Measurements from ENCODE around the gene SPSB4. TPM values are rescaled to one million over a fixed set of nuclear protein-coding genes. Genes with fewer than 3 reads are reported as not detected.
"Not testable (repeated sequence)": the region's sequence is repeated elsewhere in the genome, so short reads cannot be mapped to it uniquely, and the experiment has no call there.

SPSB4 gene
- polyA plus RNA-seq, 3 donors, result 13.8 to 20.0 (median 15.8) TPM

- peak in 8 of 11 donors; percentile 78 to 88 (median 84) for DNase-seq (ENCODE audit: extremely low read depth in 1 of 11, low read depth in 9 of 11, low spot score in 4 of 11)
These were observed 54.9 kb downstream of the SPSB4 start for GRCh38 chr3:141105828-141106628.

- no peak for DNase-seq (ENCODE audit: extremely low read depth in 1 of 11, low read depth in 9 of 11, low spot score in 4 of 11)
These were observed 55.7 kb downstream of the SPSB4 start for GRCh38 chr3:141106842-141107241.

- peak in 2 of 11 donors; percentile 17 to 49 for DNase-seq (ENCODE audit: extremely low read depth in 1 of 11, low read depth in 9 of 11, low spot score in 4 of 11)
These were observed 56.9 kb downstream of the SPSB4 start for GRCh38 chr3:141108039-141108438.

DNA sequence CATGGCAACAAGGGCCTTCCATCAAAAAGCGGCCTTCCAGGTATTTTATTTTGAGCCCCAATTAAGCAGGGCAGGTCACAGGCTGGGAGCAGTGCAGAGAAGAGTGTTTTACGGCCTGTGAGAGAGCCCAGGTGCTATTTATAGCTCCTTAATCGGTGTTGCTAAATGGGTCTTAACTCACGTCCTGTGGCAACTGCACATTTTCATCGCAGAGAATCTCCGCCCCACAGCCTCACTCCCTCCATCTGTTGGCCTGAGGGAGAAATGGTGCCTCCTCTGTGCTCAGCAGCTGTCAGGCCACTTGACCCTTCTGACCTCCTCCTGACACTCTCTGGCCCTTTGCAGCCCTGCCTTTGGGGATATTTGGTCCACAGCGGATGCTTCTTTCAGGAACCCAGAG lies 58.6 kb downstream of the SPSB4 start:
- no peak for DNase-seq (ENCODE audit: extremely low read depth in 1 of 11, low read depth in 9 of 11, low spot score in 4 of 11)

GRCh38 chr3:141110322-141110721 lies 59.2 kb downstream of the SPSB4 start:
- no peak for DNase-seq (ENCODE audit: extremely low read depth in 1 of 11, low read depth in 9 of 11, low spot score in 4 of 11)

GRCh38 chr3:141111364-141112155 lies 60.4 kb downstream of the SPSB4 start:
- no peak for DNase-seq (ENCODE audit: extremely low read depth in 1 of 11, low read depth in 9 of 11, low spot score in 4 of 11)

DNA sequence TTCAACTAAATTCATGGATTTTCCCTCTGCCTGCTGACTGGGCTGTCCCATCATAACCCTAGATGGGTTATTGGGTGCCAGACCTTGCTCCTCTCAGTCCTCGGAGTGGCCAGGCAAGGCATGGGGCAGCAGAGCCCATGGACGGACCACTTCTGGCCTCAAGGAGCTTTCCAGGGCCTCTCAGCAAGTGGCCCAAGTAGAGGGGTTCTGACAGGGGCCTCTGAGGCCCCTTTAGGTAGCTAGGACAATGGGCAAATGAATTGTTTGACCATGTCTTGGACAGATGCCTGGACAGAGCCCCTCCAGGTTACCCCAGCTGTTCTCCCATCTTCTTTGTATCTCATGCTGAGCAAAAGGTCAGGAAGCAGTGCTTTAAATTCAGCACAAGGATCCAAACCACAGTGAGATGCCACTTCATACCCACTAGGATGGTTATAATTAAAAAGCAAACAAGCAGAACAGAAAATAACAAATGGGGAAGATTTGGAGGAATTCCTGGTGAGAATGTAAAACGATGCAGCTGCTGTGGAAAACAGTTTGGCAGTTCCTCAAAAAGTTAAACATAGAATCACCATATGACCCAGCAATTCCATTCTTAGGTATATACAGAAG lies 61.6 kb downstream of the SPSB4 start:
- DNase-seq (ENCODE audit: extremely low read depth in 1 of 11, low read depth in 9 of 11, low spot score in 4 of 11), result no peak

DNA sequence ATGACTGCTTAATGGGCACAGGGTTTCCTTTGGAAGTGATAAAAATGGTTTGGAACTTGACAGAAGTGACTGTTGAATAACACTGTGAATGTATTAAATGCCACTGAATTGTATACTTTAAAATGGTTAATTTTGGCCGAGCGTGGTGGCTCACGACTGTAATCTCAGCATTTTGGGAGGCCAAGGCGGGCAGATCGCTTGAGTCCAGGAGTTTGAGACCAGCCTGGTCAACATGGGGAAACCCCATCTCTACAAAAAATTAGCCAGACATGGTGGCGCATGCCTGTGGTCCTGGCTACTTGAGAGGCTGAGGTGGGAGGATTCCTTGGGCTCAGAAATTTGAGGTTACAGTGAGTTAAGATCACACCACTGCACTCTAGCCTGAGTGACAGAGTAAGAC lies 62.5 kb downstream of the SPSB4 start:
- DNase-seq (ENCODE audit: extremely low read depth in 1 of 11, low read depth in 9 of 11, low spot score in 4 of 11), result not testable (repeated sequence)

- DNase-seq (ENCODE audit: extremely low read depth in 1 of 11, low read depth in 9 of 11, low spot score in 4 of 11), result no peak
These were observed 63.1 kb downstream of the SPSB4 start for GRCh38 chr3:141114179-141114745.

DNA sequence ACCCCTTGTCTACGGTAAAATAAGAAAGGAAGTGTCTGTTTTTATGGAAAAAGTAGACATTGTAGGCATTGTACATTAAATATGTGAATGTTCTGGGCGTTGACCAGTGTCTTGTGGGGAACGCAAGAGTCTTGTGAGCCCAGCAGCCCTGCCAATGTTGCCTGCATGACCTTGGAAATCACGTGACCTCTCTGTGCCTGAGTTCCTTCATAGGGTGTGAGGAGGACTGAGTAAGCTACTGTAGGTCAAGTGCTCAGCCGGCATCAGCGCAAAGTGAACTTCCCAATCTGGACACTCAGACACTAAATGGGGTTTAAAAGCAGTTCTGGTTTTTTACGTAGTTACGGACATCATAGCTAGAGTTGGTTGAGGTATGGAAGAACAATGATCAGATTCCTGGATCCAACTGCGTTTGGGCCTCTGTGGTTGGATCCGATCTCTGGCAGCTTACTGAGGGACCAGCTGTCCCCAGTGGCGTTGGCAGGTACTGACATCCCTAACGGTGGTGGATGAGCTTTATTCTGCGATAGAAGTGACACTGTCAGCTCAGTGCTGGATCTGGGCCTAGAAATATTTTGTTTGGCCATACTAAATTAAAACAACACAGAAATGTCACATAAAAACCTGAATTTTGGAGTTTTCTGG lies 63.8 kb downstream of the SPSB4 start:
- no peak for DNase-seq (ENCODE audit: extremely low read depth in 1 of 11, low read depth in 9 of 11, low spot score in 4 of 11)

GRCh38 chr3:141115789-141116541 lies 64.8 kb downstream of the SPSB4 start:
- peak in 7 of 11 donors; percentile 57 to 80 (median 60) for DNase-seq (ENCODE audit: extremely low read depth in 1 of 11, low read depth in 9 of 11, low spot score in 4 of 11)

DNA sequence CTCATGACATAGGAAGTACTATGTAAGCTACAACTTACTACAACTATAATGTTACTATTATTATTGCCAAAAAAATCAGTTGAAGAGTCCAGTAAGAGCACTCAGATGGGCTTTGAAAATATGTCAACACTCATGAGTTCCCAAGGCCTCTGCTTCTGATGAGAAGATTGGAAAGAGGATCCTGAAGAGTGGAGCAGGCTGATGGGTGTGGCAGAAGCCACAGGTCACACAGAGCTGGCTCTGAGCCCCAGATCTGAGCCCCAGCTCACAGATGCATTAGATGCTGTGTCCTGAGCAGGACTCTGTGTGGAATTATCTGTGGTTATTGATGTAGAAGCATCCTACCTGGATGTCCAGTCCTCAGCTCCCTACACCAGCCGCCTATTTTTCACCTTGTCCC lies 65.6 kb downstream of the SPSB4 start:
- no peak for DNase-seq (ENCODE audit: extremely low read depth in 1 of 11, low read depth in 9 of 11, low spot score in 4 of 11)

- DNase-seq (ENCODE audit: extremely low read depth in 1 of 11, low read depth in 9 of 11, low spot score in 4 of 11), result not testable (repeated sequence)
These were observed 66.8 kb downstream of the SPSB4 start for GRCh38 chr3:141117982-141118381.

GRCh38 chr3:141122455-141123030 lies 71.4 kb downstream of the SPSB4 start:
- DNase-seq (ENCODE audit: extremely low read depth in 1 of 11, low read depth in 9 of 11, low spot score in 4 of 11), result no peak

- no peak for DNase-seq (ENCODE audit: extremely low read depth in 1 of 11, low read depth in 9 of 11, low spot score in 4 of 11)
These were observed 72.7 kb downstream of the SPSB4 start for GRCh38 chr3:141123677-141124410.

GRCh38 chr3:141124715-141125114 lies 73.6 kb downstream of the SPSB4 start:
- no peak for DNase-seq (ENCODE audit: extremely low read depth in 1 of 11, low read depth in 9 of 11, low spot score in 4 of 11)

DNA sequence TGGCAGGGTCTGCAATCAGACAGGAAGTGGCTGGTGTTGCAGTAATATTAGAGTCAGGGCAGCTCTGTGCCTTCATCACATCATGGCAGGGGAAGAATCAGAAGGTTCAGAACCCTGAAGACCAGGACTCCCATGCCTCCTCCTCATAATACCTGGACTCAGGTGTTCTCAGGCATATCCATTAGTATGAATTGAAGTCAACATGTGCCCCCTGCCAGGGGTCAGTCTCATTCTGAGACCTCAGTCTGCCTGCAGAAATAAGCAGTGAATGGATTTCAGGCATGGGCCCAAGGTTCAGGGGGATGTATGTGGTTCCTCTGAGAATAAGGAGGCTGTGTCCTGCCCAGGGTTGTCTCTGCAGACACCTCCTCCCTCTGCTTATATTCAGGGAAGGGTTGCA lies 74.2 kb downstream of the SPSB4 start:
- DNase-seq (ENCODE audit: extremely low read depth in 1 of 11, low read depth in 9 of 11, low spot score in 4 of 11), result no peak

Measured in renal cortex interstitium (tissue), 11 donors.